Measurements from ENCODE around the gene MB.
"Not testable (repeated sequence)": the region's sequence is repeated elsewhere in the genome, so short reads cannot be mapped to it uniquely, and the experiment has no call there.

Gene MB

GRCh38 chr22:35617137-35617755, at the start of gene MB:
Gene MB, minus strand, starts transcription at chr22:35617329. Its CDS starts 72 bp downstream, at chr22:35617257.
- in situ Hi-C loops (cut with MboI; ENCODE audit: low pct_unique_long_range_greater_than_20kb, low sequenced_read_pairs, unreplicated experiment), result loop anchor here (25.0 kb wide), 1 partner anchor 495 kb away; no protein-coding TSS in a partner anchor
- DNase-seq (ENCODE audit: low spot score), result no peak
- no peak for TF ChIP-seq CTCF (IDR thresholded peaks at IDR 0.05; ENCODE audit: extremely low read depth, insufficient read depth, missing control alignments)

GRCh38 chr22:35666699-35667098, 49.6 kb upstream of the MB start:
- in situ Hi-C loops (cut with MboI; ENCODE audit: low pct_unique_long_range_greater_than_20kb, low sequenced_read_pairs, unreplicated experiment); DNase-seq (ENCODE audit: low spot score): not testable (repeated sequence)

GRCh38 chr22:35664955-35665587, 47.9 kb upstream of the MB start:
- in situ Hi-C loops (cut with MboI; ENCODE audit: low pct_unique_long_range_greater_than_20kb, low sequenced_read_pairs, unreplicated experiment), result no loop called here
- DNase-seq (ENCODE audit: low spot score), result no peak
- TF ChIP-seq CTCF (IDR thresholded peaks at IDR 0.05; ENCODE audit: extremely low read depth, insufficient read depth, missing control alignments), result no peak

GRCh38 chr22:35663371-35663770, 46.2 kb upstream of the MB start:
- no peak for DNase-seq (ENCODE audit: low spot score)
- no peak for TF ChIP-seq CTCF (IDR thresholded peaks at IDR 0.05; ENCODE audit: extremely low read depth, insufficient read depth, missing control alignments)
- in situ Hi-C loops (cut with MboI; ENCODE audit: low pct_unique_long_range_greater_than_20kb, low sequenced_read_pairs, unreplicated experiment), result no loop called here

- DNase-seq (ENCODE audit: low spot score), result no peak
- in situ Hi-C loops (cut with MboI; ENCODE audit: low pct_unique_long_range_greater_than_20kb, low sequenced_read_pairs, unreplicated experiment), result no loop called here
- TF ChIP-seq CTCF (IDR thresholded peaks at IDR 0.05; ENCODE audit: extremely low read depth, insufficient read depth, missing control alignments), result no peak
Measured at GRCh38 chr22:35662914-35663313, 45.8 kb upstream of the MB start.

GRCh38 chr22:35661464-35661863, 44.3 kb upstream of the MB start:
- DNase-seq (ENCODE audit: low spot score), result no peak
- TF ChIP-seq CTCF (IDR thresholded peaks at IDR 0.05; ENCODE audit: extremely low read depth, insufficient read depth, missing control alignments), result no peak
- in situ Hi-C loops (cut with MboI; ENCODE audit: low pct_unique_long_range_greater_than_20kb, low sequenced_read_pairs, unreplicated experiment), result no loop called here

- in situ Hi-C loops (cut with MboI; ENCODE audit: low pct_unique_long_range_greater_than_20kb, low sequenced_read_pairs, unreplicated experiment), result no loop called here
- DNase-seq (ENCODE audit: low spot score), result no peak
- TF ChIP-seq CTCF (IDR thresholded peaks at IDR 0.05; ENCODE audit: extremely low read depth, insufficient read depth, missing control alignments), result no peak
Measured at GRCh38 chr22:35660291-35661127, 43.4 kb upstream of the MB start.
